Colon (tissue), 2 donors: ENCODE results near the gene SDK2.
"Not testable (repeated sequence)": the region's sequence is repeated elsewhere in the genome, so short reads cannot be mapped to it uniquely, and the experiment has no call there.

Experiments used
- FAIRE-seq: peaks from 2 replicates; lab custom pipeline; 2012; peaks lifted over from hg19 to GRCh38; lab: Jason Lieb, UNC
- donor health status: control.
- donor health status: control.

The SDK2 gene

DNA sequence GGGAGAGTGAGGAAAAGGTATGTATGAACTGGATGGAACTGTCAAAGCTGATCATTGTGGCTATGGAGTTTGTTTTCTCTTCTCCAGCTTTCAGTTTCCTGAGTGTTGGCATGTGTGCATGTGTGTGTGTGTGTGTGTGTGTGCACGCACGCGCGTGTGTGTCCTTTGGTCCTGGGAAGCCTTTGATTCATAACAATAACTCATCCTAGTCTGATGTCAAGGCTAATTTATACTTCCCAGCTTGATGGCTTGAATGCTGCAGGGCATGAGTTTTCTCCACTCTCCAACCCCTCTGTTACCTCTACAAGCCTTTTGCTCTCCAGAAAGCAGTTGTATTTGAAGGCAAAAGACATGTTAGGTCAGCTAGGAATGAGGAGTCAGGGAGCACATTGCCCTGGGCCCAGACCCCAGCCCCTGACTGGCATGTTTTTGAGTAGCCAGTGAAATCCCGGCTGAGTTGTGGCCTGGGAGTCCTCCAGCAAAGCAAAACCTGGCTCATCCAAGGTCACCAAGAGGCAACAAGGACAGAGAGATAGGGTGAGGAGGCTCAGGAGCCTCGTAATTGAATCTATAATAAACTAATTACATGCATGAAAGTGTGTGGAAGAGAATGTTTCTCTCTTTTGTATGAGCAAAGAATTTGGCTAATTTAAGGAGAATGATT, 323.5 kb downstream of the SDK2 start:
- FAIRE-seq, result no peak

DNA sequence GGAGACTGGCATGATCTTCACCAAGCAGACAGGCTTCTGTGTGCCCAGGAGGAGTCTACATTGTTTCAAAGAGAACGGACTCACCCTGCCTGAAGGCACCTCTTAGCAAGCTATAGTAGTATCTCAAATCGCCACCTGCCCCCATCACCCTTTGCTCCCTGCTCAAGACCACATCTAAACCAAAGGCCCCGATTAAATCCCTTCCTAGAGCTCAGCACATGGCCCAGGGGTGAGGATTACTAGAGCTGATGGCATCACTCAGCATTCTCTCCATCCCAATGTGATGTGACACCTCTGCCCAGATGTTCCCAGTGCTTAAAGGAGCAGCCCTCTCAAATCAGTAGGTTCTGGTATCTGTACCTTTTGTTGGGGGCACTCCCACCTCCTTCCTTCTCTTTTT, 324.5 kb downstream of the SDK2 start:
- FAIRE-seq, result no peak

GRCh38 chr17:73318836-73319235, 325.4 kb downstream of the SDK2 start:
- FAIRE-seq, result no peak

DNA sequence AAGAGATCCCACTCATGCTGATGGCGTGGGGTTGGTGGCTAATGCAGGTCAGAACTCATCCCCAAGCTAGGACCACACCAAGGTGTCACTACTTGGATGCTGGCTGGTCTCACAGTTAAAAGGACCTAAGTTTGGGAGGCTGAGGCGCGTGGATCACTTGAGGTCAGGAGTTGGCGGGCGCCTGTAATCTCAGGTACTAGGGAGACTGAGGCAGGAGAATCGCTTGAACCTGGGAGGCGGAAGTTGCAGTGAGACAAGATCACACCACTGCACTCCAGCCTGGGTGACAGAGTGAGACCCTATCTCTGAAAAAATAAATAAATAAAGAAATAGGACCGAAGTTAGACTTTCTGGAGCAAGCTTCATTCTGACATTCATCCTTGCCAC, 325.8 kb downstream of the SDK2 start:
- FAIRE-seq, result no peak

DNA sequence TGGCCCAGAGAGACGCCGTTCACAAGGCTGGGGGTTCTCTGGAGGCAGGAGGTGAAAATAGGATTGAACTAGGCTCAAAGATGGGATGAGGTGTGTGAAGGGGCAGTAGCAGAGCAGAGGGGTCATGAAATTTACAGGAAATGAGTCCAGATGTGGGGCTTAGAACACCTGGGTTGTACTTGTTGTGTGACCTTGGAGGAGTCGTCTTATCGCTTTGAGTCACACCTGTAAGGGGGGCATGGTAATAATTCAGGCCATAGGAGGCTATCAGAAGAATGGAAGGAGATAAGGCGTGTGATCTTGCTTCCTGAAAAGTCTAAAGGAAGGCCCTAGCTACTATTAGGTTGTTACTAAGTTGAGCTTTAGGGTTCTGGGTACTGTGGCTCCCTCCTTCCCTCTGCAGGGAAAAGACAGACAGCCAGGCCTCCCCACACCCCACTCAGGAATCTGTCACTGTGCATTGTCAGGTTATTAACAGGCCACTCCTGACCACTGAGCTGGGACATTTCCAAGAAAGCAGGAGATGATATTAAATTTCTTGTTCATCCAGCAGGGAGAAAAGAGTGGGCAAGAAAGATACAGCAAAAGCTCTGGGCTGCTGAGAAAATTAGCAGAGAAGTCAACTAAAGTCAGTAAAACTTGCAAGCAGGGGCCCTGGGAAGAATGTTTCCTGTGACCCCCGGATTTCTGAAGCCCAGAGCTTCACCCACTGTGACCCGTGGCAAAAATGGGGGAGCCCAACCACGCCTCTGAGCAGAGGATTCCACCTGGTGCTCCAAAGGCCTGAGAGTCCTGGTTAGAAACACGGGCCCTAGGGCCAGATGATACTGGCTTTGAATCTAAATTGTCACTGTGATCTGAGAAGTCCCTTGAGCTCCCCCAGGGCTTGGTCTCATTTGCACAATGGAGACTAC, 326.5 kb downstream of the SDK2 start:
- no peak for FAIRE-seq

DNA sequence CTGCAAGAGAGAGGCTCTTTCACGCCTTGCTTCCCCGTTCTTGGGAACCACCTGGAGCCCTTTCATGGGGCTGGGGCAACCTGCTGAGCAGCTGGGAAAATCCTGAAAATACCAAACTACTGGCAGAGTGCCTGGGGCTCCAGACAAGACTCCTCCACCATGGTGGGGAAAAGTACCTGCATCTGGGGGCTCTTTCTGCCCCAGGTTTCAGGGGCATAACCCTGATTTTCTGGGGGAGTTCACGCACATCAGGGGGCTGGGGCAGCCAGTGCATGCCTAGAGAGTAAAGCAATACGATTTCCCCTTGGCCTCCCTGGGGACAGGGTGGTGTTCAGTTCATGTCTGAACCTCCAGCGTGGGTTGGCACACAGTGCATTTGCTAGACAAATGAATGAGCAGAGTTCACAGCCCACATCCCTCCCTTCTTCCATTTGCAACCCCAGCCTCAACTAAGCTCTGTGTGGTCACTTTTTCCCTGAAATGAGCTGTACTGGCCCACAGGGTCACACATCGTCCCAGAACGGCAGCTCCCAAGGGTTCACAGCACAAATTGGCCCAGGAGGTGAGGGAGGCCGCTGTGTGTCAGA, 327.2 kb downstream of the SDK2 start:
- no peak for FAIRE-seq

DNA sequence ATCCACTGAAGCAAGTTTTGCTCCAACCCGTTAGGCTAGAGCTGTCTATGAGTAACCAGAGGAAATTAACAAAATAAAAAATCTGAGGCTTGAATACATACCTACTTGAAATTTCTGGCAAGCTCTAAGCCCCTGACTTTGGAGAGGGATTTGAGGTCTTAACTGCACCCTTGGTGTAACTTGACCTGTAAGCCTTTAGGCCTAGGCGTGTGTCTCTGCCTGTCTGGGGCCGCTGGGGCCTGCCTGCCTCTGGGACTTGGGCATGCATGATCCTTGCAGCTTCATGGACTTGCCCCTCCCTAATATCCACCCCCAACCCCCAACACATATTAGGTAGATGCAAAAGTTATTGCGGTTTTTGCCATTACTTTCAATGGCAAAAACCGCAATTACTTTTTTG, 328.8 kb downstream of the SDK2 start:
- no peak for FAIRE-seq

DNA sequence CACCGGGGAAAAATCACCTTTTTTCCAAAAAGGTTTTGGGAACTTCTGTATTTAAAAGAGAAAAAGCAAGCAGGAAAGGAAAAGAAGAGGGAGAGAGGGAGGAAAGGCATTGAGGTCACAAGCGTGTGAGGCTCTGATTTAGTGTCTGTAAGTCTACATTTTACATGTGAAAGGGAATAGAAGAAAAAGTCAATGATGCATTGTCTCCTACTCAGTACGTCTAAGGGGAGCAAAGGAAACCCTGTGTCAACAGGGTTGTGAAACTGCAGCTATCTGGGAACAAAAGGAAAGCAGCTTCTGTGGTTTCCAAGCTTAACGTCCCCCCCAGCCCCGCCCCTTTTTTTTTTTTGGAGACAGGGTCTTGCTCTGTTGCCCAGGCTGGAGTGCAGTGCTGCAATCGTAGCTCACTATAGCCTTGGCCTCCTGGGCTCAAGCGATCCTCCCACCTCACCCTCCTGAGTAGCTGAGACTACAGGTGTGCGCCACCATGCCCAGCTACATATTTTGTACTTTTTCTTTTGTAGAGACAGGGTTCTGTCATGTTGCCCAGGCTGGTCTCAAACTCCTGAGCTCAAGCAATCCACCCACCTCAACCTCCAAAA, 330.6 kb downstream of the SDK2 start:
- FAIRE-seq, result no peak

- not testable (repeated sequence) for FAIRE-seq
Measured at GRCh38 chr17:73312887-73313286, 331.4 kb downstream of the SDK2 start.

DNA sequence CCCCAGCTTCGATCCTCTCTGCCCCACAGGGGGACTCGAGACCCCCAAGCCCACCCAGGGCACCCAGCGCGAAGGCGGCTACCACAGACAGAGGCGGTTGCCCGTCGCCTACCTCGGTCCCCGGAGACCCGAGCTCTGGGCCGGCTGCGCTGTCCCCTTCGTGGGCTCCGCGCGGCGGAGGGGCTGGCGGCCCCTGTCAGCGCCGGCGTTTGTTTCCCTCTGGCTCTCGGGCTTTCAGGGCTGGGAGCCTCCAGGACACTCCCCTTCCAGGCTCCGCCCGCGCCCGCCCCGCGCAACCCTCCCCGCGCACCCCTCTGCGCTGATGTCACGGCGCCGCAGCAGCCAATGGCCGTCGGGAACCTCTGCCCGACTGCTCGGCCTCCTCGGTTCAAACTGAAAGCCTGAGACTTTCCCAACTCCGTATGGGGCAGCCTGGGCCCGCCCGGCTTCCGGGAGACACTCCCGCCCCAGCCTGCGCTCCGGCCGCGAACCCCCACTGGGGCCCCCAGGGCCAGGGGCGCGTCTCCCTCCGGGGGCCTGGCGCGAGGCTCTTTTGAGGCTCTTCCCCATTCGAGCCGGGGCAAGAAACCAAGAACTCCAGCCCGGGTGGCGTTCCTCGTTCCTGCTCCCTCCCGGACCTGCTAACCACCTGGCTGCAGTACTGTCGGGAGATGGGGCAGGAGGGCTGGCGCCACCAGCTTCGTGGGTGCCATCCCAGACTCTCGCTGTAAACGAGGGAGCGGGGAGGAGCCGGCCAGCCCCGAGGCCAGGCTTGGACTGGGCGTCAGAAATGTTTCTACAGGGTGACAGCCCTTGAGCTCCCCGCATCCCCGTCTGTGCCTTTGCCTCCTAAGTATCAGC, 332.2 kb downstream of the SDK2 start, which contains the start of gene CDC42EP4:
Gene CDC42EP4 (minus strand): TSS at position 221 of the 861 bp plus-strand sequence. CDS start 25,501 bp downstream, outside the sequence.
- no peak for FAIRE-seq

DNA sequence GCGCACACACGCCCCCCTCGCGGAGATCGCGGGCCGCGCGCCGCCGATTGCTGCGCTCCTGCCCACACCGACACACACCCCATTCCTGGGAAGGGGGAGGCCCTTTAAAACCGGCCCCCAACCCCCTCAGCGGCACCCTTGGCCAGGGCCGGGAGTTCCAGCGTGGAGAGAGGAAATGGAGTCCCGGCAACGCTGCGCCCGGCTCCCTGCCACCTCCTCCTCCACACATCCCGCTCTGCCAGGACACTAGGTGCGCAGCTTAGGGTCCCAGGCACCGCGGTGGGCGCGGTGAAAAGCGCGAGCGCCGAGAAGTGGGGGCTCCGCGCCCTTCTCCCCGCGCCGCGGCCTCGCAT, 332.8 kb downstream of the SDK2 start:
- FAIRE-seq, result no peak

DNA sequence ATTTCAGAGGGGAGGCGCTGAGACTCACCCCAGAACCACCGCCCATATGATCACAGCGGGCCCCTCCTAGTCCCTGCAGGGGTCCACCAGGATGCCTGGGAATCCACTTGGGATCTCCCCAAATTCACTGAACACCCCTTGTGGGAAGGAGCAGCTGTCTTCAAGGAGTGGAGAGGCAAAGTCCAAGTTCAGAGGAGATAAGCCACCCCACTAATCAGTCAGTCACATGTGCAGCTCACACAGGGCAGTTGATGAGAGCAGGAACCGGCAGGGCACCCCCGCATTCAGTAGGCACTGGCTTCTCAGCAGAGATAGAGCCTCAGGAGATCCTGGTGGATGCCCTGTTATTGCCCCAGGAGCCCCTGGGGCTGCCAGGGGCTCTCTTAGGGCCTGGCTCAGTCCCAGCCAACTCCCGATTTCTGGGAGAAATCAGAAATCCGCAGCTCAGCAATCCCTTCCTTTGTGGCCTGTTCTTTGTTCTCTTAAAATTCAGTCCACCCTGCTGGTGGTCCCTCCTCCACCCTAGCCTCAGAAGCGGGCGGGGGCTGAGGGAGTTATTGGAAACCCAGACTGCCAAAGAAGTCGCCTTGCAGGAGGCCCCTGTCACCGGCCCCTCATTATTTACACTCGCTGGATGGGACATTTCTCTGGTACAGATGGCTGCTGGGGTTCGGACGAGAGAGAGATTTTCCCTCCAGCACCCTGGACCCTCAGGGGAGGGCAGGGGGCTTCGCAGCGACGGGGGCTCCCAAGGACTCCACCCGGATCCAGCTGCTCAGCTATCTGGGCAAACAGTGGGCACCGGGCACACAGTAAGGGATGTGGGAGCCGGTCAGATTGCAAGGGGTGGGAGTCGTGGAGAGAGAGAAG, 334.3 kb downstream of the SDK2 start:
- no peak for FAIRE-seq

- FAIRE-seq, result not testable (repeated sequence)
Measured at GRCh38 chr17:73308959-73309358, 335.3 kb downstream of the SDK2 start.

DNA sequence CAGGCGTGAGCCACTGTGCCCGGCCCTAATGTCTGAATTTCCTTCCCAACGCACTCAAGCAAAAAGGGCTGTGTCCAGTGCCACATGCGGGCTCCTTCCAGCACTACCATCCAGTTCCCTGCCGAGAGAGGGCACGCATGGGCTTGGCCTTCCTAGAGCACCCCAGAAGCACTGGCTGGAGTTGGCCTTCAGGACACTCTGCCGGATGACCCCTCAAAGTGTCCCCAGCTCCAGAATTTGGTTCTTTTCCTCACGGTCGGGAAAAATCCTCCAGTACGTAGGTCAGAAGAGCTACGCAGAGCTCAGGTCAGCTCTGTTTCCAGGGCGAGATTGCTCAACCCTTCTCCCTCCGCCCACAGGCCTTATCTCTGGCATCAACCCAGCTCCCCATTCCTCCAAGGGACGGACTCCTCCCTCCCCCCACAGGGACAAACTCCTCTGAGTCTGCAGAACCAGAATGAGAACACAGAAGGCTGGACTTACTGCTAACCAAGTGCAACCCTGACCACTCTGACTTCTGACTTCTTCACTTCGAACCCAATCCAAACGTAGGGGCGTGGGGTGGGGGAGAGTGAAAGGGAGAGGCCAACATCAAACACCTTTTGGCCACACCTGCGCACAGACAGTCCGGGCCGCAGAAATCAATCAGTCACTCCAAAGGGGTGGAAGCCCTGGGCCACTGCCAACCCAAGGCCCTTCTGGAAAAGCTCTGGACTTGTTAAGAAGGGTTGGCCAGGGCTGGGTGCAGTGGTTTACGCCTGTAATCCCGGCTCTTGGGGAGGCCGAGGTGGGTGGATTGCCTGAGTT, 336.0 kb downstream of the SDK2 start:
- no peak for FAIRE-seq

DNA sequence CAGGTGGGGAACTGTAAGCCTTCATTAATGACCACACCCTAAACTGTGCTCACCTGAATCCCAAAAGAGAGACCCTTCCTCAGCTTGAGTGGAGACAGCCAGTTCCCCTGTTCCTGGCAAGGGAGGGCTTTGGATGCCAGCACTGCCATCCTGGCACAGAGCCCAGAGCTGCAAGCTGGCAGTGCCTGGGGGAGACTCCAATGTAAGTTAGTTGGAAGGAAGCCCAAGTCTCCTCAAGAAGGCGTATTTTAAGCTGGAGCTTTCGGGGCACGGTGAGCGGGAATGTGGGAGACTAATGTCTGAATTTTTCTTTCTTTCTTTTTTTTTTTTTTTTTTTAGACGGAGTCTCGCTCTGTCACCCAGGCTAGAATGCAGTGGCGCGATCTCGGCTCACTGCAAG, 337.1 kb downstream of the SDK2 start:
- no peak for FAIRE-seq

GRCh38 chr17:73305845-73306836, 338.1 kb downstream of the SDK2 start:
- no peak for FAIRE-seq

DNA sequence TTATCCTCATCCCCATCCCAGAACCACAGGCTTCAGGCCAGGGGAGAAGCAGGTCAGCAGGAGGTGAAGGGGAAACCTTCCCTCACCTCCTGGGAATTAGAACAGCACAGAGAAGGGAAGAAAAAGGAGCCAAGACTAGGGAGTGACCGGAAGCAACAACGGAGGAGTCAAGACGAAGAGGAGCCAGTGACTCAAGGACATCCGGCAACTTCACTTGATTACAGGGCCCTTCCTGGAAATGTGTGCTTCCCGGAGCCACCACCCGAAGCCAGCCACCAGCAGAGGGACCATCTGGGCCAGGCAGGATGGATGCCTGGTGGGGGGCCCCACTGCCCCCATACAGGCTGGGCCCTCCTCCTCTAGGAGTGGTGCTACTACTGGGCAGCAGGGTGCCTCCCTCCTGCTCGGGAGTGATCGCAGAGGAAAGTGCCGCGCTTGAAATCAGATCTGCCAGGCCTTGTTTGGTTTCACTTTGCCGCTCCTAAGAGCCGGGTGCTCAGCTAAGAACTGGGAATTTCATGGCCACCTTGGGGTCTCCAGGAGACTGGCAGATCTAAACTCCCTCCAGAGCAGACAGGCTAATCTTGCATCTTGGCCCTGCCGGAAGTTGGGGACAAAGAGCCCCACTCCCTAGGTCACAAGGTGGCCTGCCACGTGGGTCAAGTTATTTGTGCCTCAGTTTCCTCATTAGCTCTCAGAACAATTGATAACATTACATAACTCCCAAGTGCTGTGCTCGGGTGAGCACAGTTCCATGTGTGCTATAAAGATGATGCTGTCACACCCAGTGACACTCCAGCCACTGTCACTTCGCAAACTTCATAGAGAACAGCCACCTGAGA, 339.1 kb downstream of the SDK2 start:
- FAIRE-seq, result no peak

- no peak for FAIRE-seq
Measured at GRCh38 chr17:73304438-73304837, 339.8 kb downstream of the SDK2 start.
